ENCODE results near the gene ATP5MC2.

GRCh38 chr12:53670971-53671370 lies 4.9 kb downstream of the ATP5MC2 start:
- TF ChIP-seq CTCF (IDR thresholded peaks at IDR 0.05; ENCODE audit: poor library complexity, severe bottlenecking): no peak
- TF ChIP-seq REST (IDR thresholded peaks at IDR 0.05; ENCODE audit: borderline replicate concordance): no peak
- TF ChIP-seq TAF1 (IDR thresholded peaks at IDR 0.05; ENCODE audit: low read depth): no peak
- no peak for TF ChIP-seq EP300 (conservative IDR thresholded peaks at IDR 0.05; ENCODE audit: poor library complexity, severe bottlenecking)
- no peak for TF ChIP-seq POLR2AphosphoS5 (IDR thresholded peaks at IDR 0.05)
- TF ChIP-seq EZH2 (IDR thresholded peaks at IDR 0.05; ENCODE audit: borderline replicate concordance, insufficient read depth, low read length, poor library complexity, severe bottlenecking): no peak

Measured in neural cell (in vitro differentiated cells).